Lower leg skin (tissue), 4 donors: ENCODE data around the gene ABCE1. TPM values are rescaled to one million over a fixed set of nuclear protein-coding genes. Genes with fewer than 3 reads are reported as not detected.

Experiments used
- DNase-seq, 2 donors: peaks; one replicate each; pipeline ENCODE4 v3.0.0-alpha.2; 2019; ENCODE audit warnings: low spot score in 2 of 2
- H3K4me3 ChIP-seq: fragments of 200-600 bp; sonication (generic); 2 replicates; pipeline ENCODE4 v1.5.1; 2017; ENCODE audit warnings: mild to moderate bottlenecking, low read depth; ENCODE audit not compliant: poor library complexity, severe bottlenecking
- POLR2A ChIP-seq, 2 donors: fragments of 450-650 bp; IDR thresholded peaks; one replicate each; pipeline ENCODE4 v1.6.1; 2016 to 2017; ENCODE audit warnings: antibody characterized with exemption in 2 of 2, mild to moderate bottlenecking in 1 of 2, moderate library complexity in 1 of 2
- WGBS, 2 donors: methylation state at CpG; one replicate each; pipeline ENCODE4 v1.1.5; 2018; 5-methylcytosine and 5-hydroxymethylcytosine counted together
- intact Hi-C: fragments of 100-400 bp; cut with DNase I; formaldehyde crosslinking; loops from one replicate; pipeline ENCODE4 v1.15.0; 2023; ENCODE audit warnings: low total_unique reads
- total RNA-seq, 4 donors: library from RNA; depleted of rRNA; stranded (reverse); fragments of >200 nt; gene quantifications; one replicate each; pipeline ENCODE4 v1.1.0, GENCODE V29; 2016
- TF ChIP-seq, protein P1 (sequence below), 3 donors: fragments of 450-650 bp; IDR thresholded peaks; one replicate each; pipeline ENCODE4 v1.5.1; 2016; ENCODE audit warnings: antibody characterized with exemption in 3 of 3, mild to moderate bottlenecking in 3 of 3, moderate library complexity in 2 of 3

ABCE1 gene
- total RNA-seq, 4 donors from 2014 or later, result 55.7 to 71.1 (median 57.8) TPM

DNA sequence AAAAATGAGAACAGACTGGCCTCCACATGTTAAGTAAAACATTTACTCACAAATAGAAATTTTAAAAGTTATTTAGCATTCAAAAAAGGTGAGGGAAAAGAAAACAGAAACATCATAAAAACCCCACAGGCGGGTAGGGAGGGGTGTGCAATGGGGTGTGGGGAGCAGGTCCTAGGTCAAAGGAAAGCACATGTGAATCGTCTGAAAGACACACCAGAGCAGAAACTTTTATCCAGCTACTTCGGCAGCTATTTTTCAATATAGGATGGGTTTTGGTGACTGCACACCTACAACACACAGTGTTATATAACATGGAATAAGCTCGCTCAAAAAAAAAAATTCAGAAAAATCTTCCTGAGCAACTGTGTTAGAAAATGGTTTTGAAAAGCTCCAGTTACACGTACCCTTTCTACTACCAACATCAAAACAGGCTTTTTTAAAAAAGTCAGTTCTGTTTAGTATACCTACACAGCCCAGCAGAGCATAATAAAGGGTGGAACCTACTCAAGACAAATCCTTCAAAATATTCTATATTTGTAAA is 80.7 kb downstream of the ABCE1 start:
- WGBS, 2 donors, result 6 to 8% methylated on average over 5 of the region's 5 CpGs
- TF ChIP-seq, protein P1, sequence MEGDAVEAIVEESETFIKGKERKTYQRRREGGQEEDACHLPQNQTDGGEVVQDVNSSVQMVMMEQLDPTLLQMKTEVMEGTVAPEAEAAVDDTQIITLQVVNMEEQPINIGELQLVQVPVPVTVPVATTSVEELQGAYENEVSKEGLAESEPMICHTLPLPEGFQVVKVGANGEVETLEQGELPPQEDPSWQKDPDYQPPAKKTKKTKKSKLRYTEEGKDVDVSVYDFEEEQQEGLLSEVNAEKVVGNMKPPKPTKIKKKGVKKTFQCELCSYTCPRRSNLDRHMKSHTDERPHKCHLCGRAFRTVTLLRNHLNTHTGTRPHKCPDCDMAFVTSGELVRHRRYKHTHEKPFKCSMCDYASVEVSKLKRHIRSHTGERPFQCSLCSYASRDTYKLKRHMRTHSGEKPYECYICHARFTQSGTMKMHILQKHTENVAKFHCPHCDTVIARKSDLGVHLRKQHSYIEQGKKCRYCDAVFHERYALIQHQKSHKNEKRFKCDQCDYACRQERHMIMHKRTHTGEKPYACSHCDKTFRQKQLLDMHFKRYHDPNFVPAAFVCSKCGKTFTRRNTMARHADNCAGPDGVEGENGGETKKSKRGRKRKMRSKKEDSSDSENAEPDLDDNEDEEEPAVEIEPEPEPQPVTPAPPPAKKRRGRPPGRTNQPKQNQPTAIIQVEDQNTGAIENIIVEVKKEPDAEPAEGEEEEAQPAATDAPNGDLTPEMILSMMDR (IDR thresholded peaks at IDR 0.05), result no peak
- no peak for TF ChIP-seq POLR2A (IDR thresholded peaks at IDR 0.05)
- intact Hi-C loops, result no loop called here
- peak overlapping the region; percentile 89 for H3K4me3 ChIP-seq
- DNase-seq, result no peak

Other genes starting within 250 kb of the ABCE1 start
- 10 to 100 TPM; 18.4 to 26.4 (median 20.2) TPM for gene ANAPC10, start 115 bp upstream of the ABCE1 start, total RNA-seq
- gene OTUD4, start 82.3 kb downstream of the ABCE1 start, total RNA-seq, result 10 to 100 TPM; 26.7 to 38.2 (median 36.1) TPM